ENCODE results near the gene ACSF3. TPM values are rescaled to one million over a fixed set of nuclear protein-coding genes. Genes with fewer than 3 reads are reported as not detected.

The ACSF3 gene
- total RNA-seq, 1 experiment from 2014 or later: 39.2 TPM

GRCh38 chr16:89168381-89169189, 74.9 kb downstream of the ACSF3 start:
- ChIA-PET POLR2A (no interaction called here), CTCF (interaction anchor here (0.5 to 2.4 kb wide), 4 partner anchors 12 to 432 kb away, joined by 3 to 13 read pairs (median 6); no protein-coding TSS in a partner anchor)
- peak; percentile 20 for TF ChIP-seq CTCF (IDR thresholded peaks at IDR 0.05; ENCODE audit: unreplicated experiment)
- Mint-ChIP-seq H3K9me3 (ENCODE audit: unreplicated experiment) (no peaks in the 10 kb centered on the region), H3K27ac (ENCODE audit: low read depth, unreplicated experiment) (no peak overlapping the region), H3K36me3 (ENCODE audit: insufficient read depth, unreplicated experiment) (no peaks in the 10 kb centered on the region), H3K27me3 (ENCODE audit: insufficient read depth, unreplicated experiment) (no peaks in the 10 kb centered on the region), H3K4me1 (ENCODE audit: insufficient read depth, unreplicated experiment) (peaks cover 12% of the 10 kb centered on the region), H3K4me3 (ENCODE audit: unreplicated experiment) (no peak overlapping the region)
- DNase-seq (ENCODE audit: unreplicated experiment): no peak
- intact Hi-C loops (cut with micrococcal nuclease): no loop called here
- BruUV-seq (replicated peaks): no TSS peak

- no TSS peak for BruUV-seq (replicated peaks)
- no peaks in the 10 kb centered on the region for H3K36me3 Mint-ChIP-seq (ENCODE audit: insufficient read depth, unreplicated experiment)
- H3K9me3 Mint-ChIP-seq (ENCODE audit: unreplicated experiment): no peaks in the 10 kb centered on the region
- peaks cover 5% of the 10 kb centered on the region for H3K4me1 Mint-ChIP-seq (ENCODE audit: insufficient read depth, unreplicated experiment)
- no peaks in the 10 kb centered on the region for H3K27me3 Mint-ChIP-seq (ENCODE audit: insufficient read depth, unreplicated experiment)
- POLR2A ChIA-PET: interaction anchor here (0.7 kb wide), 1 partner anchor 201 kb away, joined by 4 read pairs; no protein-coding TSS in a partner anchor
- no peak overlapping the region for H3K4me3 Mint-ChIP-seq (ENCODE audit: unreplicated experiment)
- CTCF ChIA-PET: interaction anchor here (0.6 kb wide), 1 partner anchor 121 kb away, joined by 3 read pairs; no protein-coding TSS in a partner anchor
- no peak overlapping the region for H3K27ac Mint-ChIP-seq (ENCODE audit: low read depth, unreplicated experiment)
- no peak for DNase-seq (ENCODE audit: unreplicated experiment)
- no peak for TF ChIP-seq CTCF (IDR thresholded peaks at IDR 0.05; ENCODE audit: unreplicated experiment)
- intact Hi-C loops (cut with micrococcal nuclease): no loop called here
These were observed 76.1 kb downstream of the ACSF3 start for GRCh38 chr16:89169778-89170177.

GRCh38 chr16:89170346-89171215, 76.9 kb downstream of the ACSF3 start:
- H3K27me3 Mint-ChIP-seq (ENCODE audit: insufficient read depth, unreplicated experiment): no peaks in the 10 kb centered on the region
- H3K27ac Mint-ChIP-seq (ENCODE audit: low read depth, unreplicated experiment): no peak overlapping the region
- TF ChIP-seq CTCF (IDR thresholded peaks at IDR 0.05; ENCODE audit: unreplicated experiment): no peak
- H3K36me3 Mint-ChIP-seq (ENCODE audit: insufficient read depth, unreplicated experiment): no peaks in the 10 kb centered on the region
- DNase-seq (ENCODE audit: unreplicated experiment): peak; percentile 46
- intact Hi-C loops (cut with micrococcal nuclease): no loop called here
- ChIA-PET CTCF (interaction anchor here (0.6 to 0.7 kb wide), 2 partner anchors 122 to 609 kb away, joined by 3 read pairs; no protein-coding TSS in a partner anchor), POLR2A (interaction anchor here (0.7 to 1.7 kb wide), 2 partner anchors 202 to 359 kb away, joined by 4 to 8 read pairs; partner anchors contain the start of gene APRT)
- peaks cover 5% of the 10 kb centered on the region for H3K4me1 Mint-ChIP-seq (ENCODE audit: insufficient read depth, unreplicated experiment)
- no peaks in the 10 kb centered on the region for H3K9me3 Mint-ChIP-seq (ENCODE audit: unreplicated experiment)
- H3K4me3 Mint-ChIP-seq (ENCODE audit: unreplicated experiment): peak overlapping the region; percentile 56
- BruUV-seq (replicated peaks): no TSS peak

All from MCF 10A (cell line).